Endometrium (tissue), 2 donors: ENCODE results near the gene EXD3.
"Not testable (repeated sequence)": the region's sequence is repeated elsewhere in the genome, so short reads cannot be mapped to it uniquely, and the experiment has no call there.

Experiments
- FAIRE-seq: peaks from 2 replicates; lab custom pipeline; 2012; peaks lifted over from hg19 to GRCh38; lab: Jason Lieb, UNC
- donor health status: control.
- donor health status: control.

The EXD3 gene

DNA sequence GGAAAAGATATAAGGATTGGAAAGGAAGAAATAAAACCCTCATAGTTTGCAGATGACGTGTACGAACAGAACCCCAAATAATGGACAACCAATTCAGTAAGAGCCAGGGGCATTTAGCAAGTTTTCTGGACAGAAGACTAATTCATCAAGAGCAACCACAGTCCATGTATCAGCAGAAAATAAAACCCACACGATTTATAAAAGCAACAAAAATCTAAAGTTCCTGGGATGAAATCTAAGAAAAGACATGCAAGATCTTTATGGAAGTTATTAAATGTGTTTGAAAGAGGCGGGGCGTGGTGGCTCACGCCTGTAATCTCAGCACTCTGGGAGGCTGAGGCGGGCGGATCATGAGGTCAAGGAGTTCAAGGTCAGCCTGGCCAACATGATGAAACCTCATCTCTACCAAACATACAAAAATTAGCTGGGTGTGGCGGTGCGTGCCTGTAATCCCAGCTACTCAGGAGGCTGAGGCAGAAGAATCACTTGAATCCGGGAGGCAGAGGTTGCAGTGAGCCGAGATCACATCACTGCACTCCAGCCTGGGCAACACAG lies 83.0 kb downstream of the EXD3 start:
- FAIRE-seq: not testable (repeated sequence)

DNA sequence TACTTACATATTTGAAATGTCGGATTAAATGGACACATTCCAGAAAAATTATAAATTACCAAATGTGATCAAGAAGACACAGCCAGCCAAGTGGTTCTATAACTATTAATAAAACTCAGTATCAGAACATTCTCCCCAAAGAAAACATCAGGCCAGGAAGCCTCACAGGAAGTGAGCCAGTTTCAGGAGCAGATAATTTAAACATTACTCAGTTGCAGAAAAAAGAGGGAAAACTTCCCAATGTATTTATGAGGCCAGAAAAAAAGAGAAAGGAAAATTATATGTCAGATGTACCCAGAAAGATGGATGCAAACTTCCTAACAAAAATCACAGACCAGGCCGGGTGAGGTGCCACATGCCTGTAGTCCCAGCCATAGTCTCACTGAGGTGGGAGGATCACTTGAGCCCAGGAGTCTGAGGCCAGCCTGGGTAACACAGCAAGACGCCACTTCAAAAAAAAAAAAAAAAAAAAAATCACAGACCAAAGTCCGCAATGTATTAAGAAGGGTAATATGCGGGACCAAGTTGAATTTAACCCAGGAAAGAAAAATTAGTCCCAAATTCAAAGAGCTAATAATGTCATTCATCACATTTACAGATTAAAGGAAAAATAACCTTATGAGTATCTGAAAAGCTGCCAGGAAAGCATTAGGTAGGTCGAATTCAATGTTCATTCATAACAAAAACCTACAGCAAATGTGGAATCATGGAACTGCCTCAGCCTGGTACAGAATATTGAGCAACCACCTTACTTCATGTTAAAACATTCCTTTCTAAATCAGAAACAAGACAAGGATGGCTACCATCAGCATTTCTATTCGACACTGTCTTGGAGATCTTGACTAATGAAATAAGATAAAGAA lies 83.7 kb downstream of the EXD3 start:
- no peak for FAIRE-seq

DNA sequence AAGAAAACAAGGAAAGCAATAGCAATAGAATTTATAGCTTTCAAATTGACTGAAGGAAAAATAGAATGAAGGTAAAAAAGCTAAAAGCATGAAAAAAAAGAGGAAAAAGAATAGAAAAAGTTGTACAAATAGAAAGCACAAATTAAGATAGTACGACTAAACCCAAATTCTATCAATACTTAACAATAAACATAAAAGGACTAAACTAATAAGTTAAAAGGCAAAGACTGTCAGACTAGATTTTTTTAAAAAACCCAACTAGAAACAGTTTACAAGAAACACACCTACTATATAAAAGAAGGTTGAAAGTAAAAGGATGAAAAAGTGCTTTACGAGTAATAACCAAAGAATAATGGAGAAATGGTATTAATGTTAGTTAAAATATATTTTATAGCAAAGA lies 86.2 kb downstream of the EXD3 start:
- no peak for FAIRE-seq

DNA sequence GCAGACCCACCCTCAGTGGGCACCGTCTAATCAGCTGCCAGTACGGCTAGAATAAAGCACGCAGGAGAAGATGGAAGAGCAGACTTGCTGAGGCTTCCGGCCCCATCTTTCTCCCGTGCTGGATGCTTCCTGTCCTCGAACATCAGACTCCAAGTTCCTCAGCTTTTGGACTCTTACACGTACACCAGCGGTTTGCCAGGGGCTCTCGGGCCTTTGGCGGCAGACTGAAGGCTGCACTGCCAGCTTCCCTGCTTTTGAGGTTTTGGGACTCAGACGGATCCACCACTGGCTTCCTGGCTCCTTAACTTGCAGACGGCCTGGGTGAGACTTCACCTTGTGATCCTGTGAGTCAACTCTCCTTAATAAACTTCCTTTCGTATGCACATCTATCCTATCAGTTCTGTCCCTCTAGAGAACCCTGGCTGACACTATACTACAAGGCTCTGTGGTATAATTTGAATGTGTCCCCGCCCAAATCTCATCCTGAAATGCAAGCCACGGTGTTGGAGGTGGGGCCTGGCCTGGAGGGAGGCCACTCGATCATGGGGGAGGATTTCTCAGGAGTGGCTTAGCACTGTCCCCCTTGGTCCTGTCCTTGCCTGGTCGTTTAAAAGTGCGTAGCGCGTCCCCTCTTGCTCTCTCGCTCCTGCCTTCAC lies 89.8 kb downstream of the EXD3 start:
- FAIRE-seq: no peak

GRCh38 chr9:137331929-137332328 lies 91.0 kb downstream of the EXD3 start:
- no peak for FAIRE-seq

DNA sequence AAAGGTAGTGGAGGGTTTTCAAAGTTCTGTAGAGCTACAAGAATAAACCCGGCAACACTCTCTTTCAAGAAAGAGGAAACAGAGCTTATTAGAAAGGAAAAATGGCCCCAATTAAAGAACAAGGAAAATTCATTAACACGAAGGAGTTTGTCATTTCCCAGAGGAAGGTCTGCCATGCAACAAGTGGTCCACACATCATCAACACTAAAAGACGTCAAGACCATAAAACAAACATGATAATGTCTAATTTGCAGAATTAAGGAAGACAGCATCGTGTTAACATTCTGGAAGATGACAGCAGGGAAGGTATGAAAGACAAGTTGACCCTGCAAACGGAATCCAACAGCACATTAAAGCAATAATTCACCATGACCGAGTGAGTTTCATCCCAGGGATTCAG lies 92.3 kb downstream of the EXD3 start:
- no peak for FAIRE-seq

- FAIRE-seq: not testable (repeated sequence)
These were observed 93.4 kb downstream of the EXD3 start for GRCh38 chr9:137329590-137329989.

- FAIRE-seq: peak; percentile 100
These were observed 95.1 kb downstream of the EXD3 start for GRCh38 chr9:137327641-137328550.

- no peak for FAIRE-seq
These were observed 96.4 kb downstream of the EXD3 start for GRCh38 chr9:137326445-137327065.

GRCh38 chr9:137325799-137326198 lies 97.2 kb downstream of the EXD3 start:
- no peak for FAIRE-seq

DNA sequence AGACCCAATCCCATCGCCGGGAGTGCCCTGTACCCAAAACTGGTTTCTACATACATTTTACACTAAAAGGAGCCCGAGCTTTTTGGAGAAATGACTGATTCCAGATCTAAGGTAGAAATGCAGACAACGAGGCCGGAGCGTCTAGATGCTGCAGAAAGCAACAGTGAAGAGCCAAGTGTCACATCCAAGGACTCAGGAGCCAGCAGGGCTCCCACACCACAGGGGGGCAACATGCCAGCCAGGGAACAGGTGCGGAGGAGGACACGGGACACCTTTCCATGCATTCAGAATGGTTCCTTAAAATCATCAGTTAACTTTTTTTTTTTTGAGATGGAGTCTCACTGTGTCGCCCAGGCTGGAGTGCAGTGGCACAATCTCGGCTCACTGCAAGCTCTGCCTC lies 97.8 kb downstream of the EXD3 start:
- no peak for FAIRE-seq

DNA sequence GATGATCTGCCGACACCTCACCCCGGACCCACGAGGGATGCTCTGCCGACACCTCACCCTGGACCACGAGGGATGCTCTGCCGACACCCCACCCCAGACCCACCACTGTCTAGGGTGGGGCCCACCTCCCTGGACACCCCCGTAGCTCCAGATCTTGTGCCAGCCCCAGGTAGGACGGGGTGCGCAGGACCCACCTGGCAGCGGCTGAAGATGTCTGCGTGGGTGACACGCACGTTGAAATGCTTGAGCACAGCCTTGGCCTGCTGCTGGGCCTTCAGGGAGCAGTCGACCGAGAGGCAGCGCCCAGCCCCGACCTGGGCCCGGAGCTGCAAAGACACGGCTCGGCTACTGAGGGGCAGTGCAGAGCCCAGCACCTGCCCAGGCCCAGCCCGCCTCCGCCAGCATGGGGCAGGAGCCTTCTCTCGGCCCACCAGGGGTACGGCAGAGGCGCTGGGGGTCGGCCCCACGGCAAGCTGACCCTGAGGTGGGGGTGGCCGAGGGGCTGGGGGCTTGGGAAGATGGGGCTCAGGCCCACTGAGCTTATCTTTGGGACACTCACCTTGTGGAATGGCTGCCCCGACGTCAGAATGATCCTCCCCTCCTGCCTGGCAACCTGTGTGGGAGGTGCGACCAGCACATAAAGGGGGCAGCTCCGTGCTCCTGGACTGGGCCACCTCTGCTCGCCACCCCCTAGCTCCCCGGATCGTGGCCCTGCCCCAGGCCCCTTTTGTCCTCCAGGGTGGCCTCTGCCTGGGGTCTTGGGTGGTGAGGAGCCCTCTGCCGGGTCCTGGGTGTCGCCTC lies 99.2 kb downstream of the EXD3 start:
- FAIRE-seq: no peak

DNA sequence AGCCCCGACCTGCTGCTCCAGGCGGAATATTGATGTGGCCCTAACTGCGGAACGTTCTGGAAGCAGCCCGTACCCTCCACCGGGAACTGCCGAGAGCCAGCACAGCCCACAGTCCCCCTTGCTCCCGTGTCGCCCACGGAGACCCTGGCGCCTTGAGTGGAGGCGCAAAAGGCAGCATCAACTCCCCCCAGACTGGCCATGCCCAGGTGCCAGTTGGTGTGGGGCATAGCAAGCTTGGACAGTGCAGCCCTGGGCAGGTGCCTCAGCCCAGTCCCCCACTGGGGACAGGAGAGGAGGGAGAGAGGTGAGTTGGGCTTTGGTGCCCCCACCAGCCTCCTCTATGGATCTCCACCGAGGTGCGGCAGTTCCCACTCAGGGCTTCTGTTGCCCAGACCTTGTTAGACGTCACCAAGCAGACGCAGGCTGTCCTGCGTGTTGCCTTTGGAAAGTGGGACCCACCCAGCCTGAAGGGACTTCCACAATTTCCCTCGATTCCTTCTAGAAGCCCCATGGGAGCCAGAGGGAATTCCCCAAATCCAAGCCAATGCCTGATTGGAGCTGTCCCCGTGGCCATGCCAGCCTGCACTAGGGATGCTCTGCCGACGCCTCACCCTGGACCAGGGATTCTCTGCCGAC lies 101.1 kb downstream of the EXD3 start:
- no peak for FAIRE-seq

- no peak for FAIRE-seq
These were observed 102.2 kb downstream of the EXD3 start for GRCh38 chr9:137320555-137321384.

- no peak for FAIRE-seq
These were observed 103.0 kb downstream of the EXD3 start for GRCh38 chr9:137319739-137320551.

DNA sequence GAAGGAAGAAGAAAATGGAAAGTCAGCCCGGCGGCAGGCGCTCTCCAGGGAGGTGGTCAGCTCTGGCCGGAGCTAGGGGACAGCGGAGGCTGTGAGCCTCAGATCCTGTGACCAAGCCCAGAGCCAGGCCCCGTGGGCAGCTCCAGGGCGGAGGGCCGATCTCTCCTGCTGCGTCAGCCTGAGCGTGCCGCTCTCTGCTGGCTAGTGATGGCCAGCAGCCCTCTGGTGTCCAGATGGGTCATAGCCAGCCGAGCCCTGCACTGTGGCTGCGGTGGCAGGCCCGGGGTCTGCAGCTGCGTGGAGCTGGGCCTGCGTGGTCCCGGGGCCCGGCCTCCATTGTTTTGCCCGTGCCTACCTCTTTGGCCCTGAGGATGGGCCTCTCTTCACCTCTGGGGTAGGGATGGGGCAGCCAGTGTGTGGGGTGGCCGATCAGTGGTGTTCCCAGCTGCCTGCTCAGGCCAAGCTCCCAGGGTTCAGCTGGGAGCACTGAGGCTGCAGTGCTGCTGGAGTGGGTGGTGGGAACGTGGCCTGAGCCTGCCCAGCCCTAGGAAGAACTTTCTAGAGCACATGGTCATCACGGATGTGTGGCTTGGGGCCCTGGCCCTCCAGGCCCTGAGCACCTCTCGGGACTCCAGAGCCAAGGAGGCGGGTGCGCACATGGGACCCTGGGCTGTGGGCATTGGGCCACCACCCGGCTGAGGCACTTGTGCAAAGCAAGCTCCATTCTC lies 103.8 kb downstream of the EXD3 start:
- FAIRE-seq: no peak

GRCh38 chr9:137318602-137319001 lies 104.4 kb downstream of the EXD3 start:
- FAIRE-seq: no peak
